Measurements from ENCODE around the gene APBB3.

GRCh38 chr5:140564196-140565023 lies at the start of gene APBB3, which contains the start of gene SLC35A4:
- TF ChIP-seq POLR2A (IDR thresholded peaks at IDR 0.05) = peak; percentile 41 to 87
- TF ChIP-seq, protein P1, sequence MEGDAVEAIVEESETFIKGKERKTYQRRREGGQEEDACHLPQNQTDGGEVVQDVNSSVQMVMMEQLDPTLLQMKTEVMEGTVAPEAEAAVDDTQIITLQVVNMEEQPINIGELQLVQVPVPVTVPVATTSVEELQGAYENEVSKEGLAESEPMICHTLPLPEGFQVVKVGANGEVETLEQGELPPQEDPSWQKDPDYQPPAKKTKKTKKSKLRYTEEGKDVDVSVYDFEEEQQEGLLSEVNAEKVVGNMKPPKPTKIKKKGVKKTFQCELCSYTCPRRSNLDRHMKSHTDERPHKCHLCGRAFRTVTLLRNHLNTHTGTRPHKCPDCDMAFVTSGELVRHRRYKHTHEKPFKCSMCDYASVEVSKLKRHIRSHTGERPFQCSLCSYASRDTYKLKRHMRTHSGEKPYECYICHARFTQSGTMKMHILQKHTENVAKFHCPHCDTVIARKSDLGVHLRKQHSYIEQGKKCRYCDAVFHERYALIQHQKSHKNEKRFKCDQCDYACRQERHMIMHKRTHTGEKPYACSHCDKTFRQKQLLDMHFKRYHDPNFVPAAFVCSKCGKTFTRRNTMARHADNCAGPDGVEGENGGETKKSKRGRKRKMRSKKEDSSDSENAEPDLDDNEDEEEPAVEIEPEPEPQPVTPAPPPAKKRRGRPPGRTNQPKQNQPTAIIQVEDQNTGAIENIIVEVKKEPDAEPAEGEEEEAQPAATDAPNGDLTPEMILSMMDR (IDR thresholded peaks at IDR 0.05) = peak in 1 of 6 experiments; percentile 20

All from thyroid gland (tissue), 4 donors.